ENCODE data around the gene CIAO2B.
"Not testable (repeated sequence)": the region's sequence is repeated elsewhere in the genome, so short reads cannot be mapped to it uniquely, and the experiment has no call there.

CIAO2B gene

GRCh38 chr16:66934138-66934838, at the start of gene CIAO2B:
Gene CIAO2B (minus strand): TSS chr16:66934402. CDS start chr16:66934364, 38 bp downstream.
- DNase-seq (ENCODE audit: low read depth in 3 of 3, low spot score in 1 of 3), result peak; percentile 62 to 86 (median 79)

DNA sequence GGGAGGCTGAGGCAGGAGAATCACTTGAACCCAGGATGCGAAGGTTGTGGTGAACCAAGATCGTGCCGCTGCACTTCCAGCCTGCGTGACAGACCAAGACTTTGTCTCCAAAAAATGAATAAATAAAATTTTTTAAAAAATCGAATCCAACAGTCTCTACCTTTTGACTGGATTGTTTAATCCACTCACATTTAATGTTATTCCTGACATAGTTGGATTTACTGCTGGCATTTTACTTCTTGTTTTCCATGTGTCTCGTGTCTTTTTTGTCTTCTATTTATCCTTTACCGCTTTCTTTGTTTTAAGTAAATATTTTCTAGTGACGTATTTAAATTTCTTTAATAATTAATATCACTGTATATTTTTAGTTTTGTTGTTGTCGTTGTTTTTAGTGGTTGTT, 48.8 kb upstream of the CIAO2B start:
- DNase-seq (ENCODE audit: low read depth in 3 of 3, low spot score in 1 of 3), result no peak

DNA sequence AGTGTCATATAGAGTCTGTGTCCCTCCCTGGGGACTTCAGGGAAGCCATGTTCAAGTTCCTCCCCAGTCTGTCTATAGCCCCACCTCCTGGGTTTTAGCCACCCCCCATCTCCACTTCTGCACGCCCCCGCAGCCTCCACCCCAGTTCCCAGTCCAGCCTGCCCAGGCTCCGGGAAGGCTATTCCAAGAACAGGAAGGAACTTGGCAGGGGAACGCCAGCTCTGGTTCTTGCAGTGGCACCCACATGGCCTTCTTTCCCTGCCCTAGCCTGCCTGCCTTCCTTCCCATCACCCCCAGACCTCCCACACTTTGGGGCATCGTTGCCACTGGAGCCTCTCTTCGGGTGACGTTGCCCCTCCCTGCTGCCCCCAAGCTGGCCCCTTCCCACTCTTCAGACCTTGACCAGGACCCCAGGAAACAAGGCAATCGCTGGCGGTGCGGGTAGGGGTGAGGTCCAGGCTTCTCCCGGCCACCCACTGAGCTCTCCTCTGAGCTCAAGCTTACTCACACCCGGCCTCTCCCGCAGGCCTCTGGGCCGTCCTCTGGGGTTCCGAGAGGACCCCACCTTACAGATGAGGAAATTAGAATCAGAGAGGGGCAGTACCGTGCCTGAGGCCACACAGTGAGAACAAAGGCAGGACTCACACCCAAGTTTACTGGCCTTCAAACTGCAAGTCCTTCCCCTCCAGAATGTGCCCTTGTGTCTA, 45.0 kb upstream of the CIAO2B start:
- DNase-seq (ENCODE audit: low read depth in 3 of 3, low spot score in 1 of 3), result no peak

DNA sequence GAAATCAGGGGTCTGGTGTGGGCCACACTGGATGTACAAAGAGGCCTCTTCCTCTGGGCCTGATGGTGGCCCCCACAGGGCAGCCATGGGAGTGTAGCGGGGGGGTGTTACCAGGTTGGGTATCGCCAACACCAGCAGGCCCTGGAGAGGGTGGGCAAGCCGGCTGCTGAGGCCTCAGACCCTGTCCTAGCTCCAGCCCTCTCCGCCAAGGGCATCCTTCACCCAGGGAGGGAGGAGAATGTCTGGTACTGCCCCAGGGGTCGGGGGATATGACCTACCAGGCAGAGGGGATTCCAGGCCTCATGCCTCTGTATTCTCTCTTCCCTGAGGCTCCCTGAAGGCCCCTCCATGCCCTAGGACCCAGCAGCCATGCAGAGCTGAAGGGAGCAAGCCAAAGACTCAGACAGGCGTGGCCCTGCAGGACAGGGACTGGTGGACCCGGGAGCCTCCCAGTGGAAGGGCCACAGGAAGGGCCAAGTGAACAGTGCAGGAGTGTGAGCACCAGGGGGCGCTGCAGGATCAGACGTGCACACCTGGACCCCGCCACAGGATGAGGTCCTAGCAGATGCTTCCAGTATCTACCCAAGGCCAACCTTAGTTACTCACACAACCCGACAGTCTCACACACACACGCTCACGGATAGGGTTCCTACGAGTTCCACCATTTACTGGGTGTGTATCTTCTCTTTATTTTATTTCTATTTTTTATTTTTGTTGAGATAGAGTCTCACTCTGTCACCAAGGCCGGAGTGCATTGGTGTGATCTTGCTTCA, 43.3 kb upstream of the CIAO2B start:
- DNase-seq (ENCODE audit: low read depth in 3 of 3, low spot score in 1 of 3), result peak; percentile 75 to 90 (median 76)

- DNase-seq (ENCODE audit: low read depth in 3 of 3, low spot score in 1 of 3), result no peak
These were observed 42.5 kb upstream of the CIAO2B start for GRCh38 chr16:66976746-66977145.

- DNase-seq (ENCODE audit: low read depth in 3 of 3, low spot score in 1 of 3), result no peak
These were observed 41.2 kb upstream of the CIAO2B start for GRCh38 chr16:66975302-66975893.

- DNase-seq (ENCODE audit: low read depth in 3 of 3, low spot score in 1 of 3), result not testable (repeated sequence)
These were observed 40.7 kb upstream of the CIAO2B start for GRCh38 chr16:66974932-66975246.

DNA sequence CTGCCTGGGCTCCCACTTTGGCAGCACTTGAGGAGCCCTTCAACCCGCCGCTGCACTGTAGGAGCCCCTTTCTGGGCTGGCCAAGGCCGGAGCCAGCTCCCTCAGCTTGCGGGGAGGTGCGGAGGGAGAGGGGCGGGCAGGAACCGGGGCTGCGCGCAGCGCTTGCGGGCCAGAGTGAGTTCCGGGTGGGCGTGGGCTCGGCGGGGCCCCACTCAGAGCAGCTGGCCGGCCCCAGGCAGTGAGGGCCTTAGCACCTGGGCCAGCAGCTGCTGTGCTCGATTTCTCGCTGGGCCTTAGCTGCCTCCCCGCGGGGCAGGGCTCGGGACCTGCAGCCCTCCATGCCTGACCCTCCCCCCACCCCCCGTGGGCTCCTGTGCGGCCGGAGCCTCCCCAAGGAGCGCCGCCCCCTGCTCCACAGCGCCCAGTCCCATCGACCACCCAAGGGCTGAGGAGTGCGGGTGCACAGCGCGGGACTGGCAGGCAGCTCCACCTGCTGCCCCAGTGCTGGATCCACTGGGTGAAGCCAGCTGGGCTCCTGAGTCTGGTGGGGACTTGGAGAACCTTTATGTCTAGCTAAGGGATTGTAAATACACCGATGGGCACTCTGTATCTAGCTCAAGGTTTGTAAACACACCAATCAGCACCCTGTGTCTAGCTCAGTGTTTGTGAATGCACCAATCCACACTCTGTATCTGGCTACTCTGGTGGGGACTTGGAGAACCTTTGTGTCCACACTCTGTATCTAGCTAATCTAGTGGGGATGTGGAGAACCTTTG, 40.1 kb upstream of the CIAO2B start:
- not testable (repeated sequence) for DNase-seq (ENCODE audit: low read depth in 3 of 3, low spot score in 1 of 3)

DNA sequence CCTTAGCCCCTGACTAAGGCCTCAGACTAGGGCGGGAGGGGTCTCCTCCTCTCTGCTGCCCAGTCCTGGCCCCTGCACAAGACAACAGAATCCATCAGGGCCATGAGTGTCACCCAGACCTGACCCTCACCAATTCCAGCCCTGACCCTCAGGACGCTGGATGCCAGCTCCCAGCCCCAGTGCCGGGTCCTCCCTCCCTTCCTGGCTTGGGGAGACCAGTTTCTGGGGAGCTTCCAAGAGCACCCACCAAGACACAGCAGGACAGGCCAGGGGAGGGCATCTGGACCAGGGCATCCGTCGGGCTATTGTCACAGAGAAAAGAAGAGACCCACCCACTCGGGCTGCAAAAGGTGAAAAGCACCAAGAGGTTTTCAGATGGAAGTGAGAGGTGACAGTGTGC, 39.5 kb upstream of the CIAO2B start:
- no peak for DNase-seq (ENCODE audit: low read depth in 3 of 3, low spot score in 1 of 3)

DNA sequence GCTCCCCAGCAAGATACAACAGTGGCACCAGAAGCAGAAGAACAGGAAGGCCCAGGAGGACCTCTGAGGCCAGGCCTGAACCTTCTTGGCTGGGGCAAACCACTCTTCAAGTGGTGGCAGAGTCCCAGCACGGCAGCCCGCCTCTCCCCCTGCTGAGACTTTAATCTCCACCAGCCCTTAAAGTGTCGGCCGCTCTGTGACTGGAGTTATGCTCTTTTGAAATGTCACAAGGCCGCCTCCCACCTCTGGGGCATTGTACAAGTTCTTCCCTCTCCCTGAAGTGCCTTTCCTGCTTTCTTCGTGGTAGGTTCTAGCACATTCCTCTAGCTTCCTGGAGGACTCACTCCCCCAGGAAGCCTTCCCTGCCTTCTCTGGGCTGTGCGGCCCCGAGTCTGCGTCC, 38.8 kb upstream of the CIAO2B start:
- DNase-seq (ENCODE audit: low read depth in 3 of 3, low spot score in 1 of 3), result no peak

DNA sequence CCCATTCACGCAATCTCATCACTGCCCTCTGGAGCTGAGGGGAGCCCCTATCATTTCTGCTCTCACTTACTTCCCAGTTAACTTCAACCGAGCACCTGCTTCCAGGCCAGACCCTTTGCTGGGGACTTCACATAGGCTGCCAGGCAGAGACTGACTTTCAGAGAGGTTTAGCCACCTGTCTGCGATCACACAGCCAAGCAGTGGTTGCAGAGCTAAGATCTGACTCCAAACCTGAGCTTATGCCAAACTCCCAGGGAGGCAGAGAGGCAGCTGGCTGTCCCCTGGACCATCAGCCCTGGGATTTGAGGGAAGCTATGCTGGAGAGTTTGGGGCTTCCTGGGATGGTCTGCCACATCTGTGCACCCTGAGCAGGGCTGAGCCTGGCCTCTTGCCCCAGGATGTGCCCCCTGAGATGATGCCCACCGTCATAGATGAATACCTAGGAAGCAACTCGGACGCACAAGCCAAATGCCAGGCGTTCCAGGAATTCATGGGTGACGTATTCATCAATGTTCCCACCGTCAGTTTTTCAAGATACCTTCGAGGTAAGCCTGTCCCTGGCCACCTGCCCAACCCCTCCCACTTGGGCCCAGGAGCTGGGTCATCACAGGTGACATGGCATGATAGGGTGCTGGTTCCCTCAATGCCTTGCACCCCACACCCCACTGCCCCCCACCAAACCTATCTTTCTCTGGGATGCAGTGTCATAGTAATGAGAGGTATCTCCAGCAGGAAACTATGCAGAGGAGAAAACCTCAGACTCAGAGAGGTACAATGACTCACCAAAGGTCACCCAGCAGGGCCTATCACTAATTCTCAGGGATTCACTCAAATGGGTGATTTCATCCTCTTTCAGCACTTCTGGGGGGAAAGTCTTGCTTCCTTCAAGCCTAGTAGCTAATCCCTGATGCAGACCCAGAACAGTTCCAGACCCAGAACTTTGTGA, 36.8 kb upstream of the CIAO2B start:
- DNase-seq (ENCODE audit: low read depth in 3 of 3, low spot score in 1 of 3), result no peak

GRCh38 chr16:66968847-66969246, 34.6 kb upstream of the CIAO2B start:
- DNase-seq (ENCODE audit: low read depth in 3 of 3, low spot score in 1 of 3), result no peak

GRCh38 chr16:66964049-66964448, 29.8 kb upstream of the CIAO2B start:
- no peak for DNase-seq (ENCODE audit: low read depth in 3 of 3, low spot score in 1 of 3)

DNA sequence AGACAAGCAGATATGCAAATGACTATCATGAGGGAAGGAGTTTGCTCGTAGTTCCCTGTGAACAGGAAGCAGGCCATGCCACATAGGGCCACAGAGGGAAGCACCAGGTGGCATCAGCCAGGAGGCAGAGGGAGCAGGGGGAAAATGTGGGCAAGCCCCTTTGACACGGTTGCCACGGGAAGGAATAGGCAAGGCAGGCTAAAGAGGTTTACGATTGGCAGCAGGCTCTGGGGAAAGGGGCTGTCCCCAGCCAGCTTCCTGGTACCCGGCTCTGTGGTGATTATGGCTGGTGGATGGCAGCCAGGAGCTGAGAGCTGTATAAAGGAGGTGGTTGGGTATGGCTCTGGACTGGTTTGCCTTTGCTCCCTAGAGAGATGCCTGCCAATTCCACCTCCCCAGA, 27.7 kb upstream of the CIAO2B start:
- no peak for DNase-seq (ENCODE audit: low read depth in 3 of 3, low spot score in 1 of 3)

DNA sequence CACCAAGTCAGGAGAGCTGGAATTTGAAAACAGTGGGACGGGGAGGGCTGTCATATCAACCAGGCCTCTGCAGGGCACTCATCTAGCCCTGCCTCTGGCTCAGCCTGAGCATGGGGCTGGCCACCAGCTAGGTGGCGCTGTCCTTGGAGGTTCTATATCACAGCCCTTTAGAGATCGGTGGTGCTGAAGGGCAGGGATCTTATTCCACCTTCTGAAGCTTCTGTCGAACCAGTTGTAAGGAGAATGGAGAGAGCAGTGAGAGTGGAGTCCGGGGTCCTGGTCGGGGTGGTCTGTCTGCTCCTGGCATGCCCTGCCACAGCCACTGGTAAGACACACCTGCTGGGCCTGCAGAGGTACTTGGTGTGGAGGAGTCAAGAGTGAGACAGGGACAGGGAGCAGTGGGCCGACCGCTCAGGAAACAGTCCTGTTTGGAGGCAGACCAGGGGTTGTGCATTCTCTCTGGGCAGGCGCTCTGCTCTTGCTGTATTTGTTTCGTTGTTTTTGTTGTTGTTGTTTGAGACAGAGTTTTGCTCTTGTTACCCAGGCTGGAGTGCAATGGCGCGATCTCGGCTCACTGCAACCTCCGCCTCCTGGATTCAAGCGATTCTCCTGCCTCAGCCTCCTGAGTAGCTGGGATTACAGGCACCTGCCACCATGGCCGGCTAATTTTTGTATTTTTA, 27.0 kb upstream of the CIAO2B start, which contains the start of gene CES3:
CES3 (plus strand) TSS at position 202 of the 680 bp plus-strand sequence; CDS start at position 244, 42 bp downstream.
- DNase-seq (ENCODE audit: low read depth in 3 of 3, low spot score in 1 of 3), result peak in 2 of 3 donors; percentile 12 to 45

- no peak for DNase-seq (ENCODE audit: low read depth in 3 of 3, low spot score in 1 of 3)
These were observed 26.1 kb upstream of the CIAO2B start for GRCh38 chr16:66960270-66960669.

DNA sequence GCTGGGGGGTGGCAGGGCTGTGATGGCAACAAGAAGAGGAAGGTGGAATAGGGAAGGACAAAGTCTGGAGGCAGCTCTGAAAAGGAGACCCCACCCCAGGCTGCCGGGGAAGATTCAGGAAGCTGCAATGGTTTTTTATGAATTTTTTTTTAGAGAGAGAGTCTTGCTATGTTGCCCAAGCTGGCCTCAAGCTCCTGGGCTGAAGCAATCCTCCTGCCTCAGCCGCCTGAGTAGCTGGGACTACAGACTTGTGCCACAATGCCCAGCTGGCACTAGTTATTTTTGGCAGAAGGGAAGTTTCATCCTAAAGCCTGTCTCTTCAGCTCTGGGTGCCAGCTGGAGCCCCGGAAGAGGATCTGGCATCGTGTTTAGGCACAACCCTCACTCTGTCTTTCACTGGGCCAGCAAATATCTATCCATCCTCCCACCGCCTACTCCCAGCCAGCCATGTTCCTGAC, 25.5 kb upstream of the CIAO2B start:
- DNase-seq (ENCODE audit: low read depth in 3 of 3, low spot score in 1 of 3), result no peak

DNA sequence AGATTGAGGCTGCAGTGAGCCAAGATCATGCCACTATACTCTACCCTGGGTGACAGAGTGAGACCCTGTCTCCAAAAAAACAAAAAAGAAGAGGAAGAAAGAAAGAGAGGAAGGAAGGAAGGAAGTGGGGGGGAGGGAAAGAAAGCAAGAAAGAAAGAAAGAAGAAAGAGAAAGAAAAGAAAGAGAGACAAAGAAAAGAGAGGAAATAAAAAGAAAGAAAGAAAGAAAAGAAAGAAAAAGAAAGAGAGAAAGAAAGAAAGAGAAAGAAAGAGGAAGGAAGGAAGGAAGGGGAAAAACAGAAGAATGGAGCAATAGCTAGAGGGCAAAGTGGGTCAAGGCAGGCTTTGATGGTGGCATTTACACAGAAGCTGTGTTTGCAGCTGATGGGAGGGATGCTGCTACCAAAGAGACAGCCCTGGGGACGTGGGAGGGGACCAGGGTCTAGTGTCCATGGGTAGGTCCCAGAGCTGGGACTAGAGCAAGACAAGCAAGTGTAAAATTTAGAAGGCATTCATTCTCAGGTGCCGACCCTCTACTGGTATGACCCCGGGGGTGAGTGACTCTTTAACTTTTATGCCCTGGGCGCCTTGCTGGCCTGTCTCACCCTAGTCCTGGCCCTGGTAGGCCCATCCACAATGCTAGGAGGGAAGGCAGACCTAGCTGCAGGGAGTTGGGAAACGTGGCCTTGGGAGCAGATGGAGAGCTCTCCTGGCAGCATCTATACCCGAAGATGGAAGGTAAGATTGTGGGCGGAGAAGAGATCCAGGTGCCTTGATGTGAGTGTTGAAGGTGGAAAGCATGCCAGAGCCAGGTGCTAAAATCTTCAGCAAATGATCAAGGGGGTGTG, 24.9 kb upstream of the CIAO2B start:
- DNase-seq (ENCODE audit: low read depth in 3 of 3, low spot score in 1 of 3), result no peak

Data from stimulated activated CD4-positive, alpha-beta T cell treated with anti-CD3 and anti-CD28 coated beads, TNF-alpha, amount 100 ng/mL, for 1 hour (primary cell).